ENCODE measurements around the gene CIRBP.

The CIRBP gene

DNA sequence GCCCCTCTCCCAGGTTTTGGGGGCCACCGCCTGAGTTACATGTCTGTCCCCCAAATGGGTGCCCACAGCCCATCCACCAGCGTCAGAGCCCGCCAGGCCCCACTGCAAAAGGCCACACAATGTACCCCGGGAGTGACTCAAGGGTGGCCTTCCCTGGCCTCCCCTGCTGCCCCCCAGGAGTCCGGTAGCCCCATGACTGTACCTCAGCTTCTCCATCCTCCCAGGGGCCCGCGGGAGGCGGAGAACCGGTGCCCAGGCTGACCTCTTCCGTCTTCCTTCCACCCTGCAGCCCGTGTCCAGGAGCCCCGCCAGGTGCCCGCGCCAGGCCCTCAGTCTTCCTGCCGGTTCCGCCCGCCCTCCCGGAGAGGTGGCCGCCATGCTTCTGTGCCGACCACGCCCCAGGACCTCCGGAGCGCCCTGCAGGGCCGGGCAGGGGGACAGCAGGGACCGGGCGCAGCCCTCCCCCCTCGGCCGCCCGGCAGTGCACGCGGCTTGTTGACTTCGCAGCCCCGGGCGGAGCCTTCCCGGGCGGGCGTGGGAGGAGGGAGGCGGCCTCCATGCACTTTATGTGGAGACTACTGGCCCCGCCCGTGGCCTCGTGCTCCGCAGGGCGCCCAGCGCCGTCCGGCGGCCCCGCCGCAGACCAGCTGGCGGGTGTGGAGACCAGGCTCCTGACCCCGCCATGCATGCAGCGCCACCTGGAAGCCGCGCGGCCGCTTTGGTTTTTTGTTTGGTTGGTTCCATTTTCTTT, 41.7 kb upstream of the CIRBP start:
- Histone ChIP-seq H3K9ac (ENCODE audit: low read depth, low read length) (no peak overlapping the region), H3K4me1 (ENCODE audit: insufficient read depth, low read length) (no peaks in the 10 kb centered on the region; the same call in 1 of the 2 replicates), H3K9me3 (ENCODE audit: control insufficient read depth, insufficient read depth, low read length) (no peaks in the 10 kb centered on the region), H3K36me3 (ENCODE audit: insufficient read depth, low read length) (no peaks in the 10 kb centered on the region)

DNA sequence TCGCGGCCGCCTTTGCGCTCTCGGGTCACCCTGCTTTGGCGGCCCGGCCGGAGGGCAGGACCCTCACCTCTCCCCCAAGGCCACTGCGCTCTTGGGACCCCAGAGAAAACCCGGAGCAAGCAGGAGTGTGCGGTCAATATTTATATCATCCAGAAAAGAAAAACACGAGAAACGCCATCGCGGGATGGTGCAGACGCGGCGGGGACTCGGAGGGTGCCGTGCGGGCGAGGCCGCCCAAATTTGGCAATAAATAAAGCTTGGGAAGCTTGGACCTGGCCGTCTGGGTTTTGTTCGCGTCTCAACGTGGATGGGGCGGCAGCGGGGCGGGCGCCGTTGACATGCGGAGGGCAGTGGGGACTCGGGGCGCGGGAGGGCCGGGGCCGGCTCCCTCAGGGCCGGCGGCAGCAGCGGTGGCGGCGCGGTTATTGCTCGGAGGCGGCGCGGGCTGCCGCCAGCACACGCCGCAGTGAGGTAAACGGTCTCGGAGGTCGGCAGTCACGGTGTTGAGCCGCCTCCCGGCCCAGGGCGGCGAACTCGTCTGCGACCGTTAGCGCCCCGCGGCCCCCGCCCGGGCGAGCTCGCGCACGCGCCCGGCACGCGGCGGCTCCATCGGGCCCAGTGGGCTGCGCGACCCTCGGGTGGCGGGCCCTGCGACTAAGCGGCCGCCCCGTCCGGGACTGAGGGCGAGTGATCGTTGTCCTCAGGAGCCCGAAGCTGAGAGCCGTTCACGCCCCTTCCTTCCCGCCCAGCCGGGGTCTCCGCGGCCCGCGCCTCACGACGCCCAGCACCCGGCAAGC, 40.8 kb upstream of the CIRBP start:
- Histone ChIP-seq H3K9ac (ENCODE audit: low read depth, low read length) (no peak overlapping the region), H3K9me3 (ENCODE audit: control insufficient read depth, insufficient read depth, low read length) (no peaks in the 10 kb centered on the region), H3K36me3 (ENCODE audit: insufficient read depth, low read length) (no peaks in the 10 kb centered on the region), H3K4me1 (ENCODE audit: insufficient read depth, low read length) (no peaks in the 10 kb centered on the region; the same call in 1 of the 2 replicates)

DNA sequence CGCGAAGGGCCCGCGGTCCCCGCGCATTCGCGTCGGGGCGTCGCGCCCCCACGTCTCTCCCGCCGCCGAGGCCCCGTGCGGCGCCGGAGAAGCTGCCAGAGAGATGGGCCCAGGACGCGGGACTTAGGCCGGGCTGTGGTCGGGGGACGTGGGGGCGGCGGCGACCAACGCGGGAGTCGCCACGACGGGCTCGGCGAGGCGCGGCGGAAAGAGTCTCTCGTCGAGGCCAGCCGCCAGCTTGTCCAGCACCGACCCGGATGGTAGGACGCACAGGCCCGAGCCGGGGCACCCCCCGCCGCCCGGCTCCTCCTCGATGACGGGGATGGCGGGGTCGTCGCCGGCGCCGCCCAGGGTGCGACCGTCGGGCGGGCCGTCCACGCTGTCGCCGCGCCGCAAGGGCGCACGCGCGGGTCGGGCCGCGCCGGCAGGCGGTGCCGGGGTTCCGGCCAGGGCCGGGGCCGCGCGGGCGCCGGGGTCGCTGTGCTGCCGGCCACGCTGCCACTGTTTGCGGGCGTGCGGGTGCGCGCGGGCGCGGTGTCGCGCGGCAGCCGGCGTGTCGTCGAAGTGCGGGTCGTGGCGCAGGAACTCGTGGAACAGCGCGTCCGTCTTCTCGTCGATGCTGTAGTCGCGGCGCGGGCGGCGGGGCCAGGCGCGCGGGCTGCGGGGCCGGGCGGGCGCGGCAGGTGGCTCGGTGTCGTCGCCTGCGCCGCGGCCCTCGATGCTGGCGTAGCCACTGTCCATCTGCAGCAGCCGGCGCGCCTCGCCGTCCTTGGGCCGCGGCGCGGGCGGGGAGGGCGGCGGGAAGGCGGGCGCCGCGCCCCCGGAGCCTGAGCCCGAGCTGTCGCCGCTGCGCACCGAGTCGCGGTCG, 39.8 kb upstream of the CIRBP start:
- no peak overlapping the region for H3K9ac ChIP-seq (ENCODE audit: low read depth, low read length)

DNA sequence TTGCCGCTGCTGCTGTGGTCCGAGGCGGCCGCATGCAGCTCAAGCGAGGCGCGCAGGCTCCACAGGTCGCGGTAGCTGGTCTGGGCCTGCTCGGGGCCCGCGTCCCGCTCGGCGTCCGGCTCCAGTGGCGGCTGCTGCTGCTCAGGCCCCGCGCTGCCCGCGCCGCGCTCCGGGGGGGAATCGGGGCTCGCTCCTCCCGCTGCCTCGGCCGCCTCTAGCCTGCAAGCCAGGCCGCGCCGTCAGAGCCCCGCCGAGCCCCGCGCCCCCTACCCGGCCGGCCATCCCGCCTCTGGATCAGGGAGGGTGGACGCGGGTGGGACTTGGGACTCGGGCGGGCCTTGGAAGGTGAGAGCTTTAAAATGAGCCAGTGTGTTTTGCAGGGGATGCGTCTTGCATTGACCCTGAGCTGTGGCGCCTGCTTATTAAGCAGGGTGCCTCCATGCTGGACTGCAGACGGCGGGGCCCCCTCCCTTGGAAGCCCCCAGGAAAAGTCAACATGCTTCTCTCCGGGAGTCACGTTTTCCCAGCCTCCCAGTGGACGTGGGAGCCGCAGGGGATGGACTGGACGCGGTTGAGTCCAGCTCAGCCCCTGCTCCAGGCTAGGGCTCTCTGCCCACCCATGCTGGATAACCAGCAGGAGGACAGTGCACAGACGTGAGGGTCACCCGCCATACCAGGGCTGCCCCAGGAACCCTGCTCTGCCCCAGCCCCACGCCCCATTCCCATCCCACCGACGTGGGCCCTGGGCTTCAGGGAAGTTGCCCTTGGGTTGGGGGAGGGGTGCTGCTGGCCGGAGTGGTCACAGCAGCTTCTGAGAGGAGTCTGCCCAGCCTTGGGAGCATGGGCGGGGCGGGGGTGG, 39.0 kb upstream of the CIRBP start:
- Histone ChIP-seq H3K9ac (ENCODE audit: low read depth, low read length) (no peak overlapping the region), H3K36me3 (ENCODE audit: insufficient read depth, low read length) (no peaks in the 10 kb centered on the region), H3K4me1 (ENCODE audit: insufficient read depth, low read length) (no peaks in the 10 kb centered on the region; the same call in 1 of the 2 replicates), H3K9me3 (ENCODE audit: control insufficient read depth, insufficient read depth, low read length) (no peaks in the 10 kb centered on the region)

More for the DNA sequence above, 39.8 kb upstream of the CIRBP start:
- no peaks in the 10 kb centered on the region for H3K36me3 ChIP-seq (ENCODE audit: insufficient read depth, low read length)
- H3K4me1 ChIP-seq (ENCODE audit: insufficient read depth, low read length): no peaks in the 10 kb centered on the region; the same call in 1 of the 2 replicates
- H3K9me3 ChIP-seq (ENCODE audit: control insufficient read depth, insufficient read depth, low read length): no peaks in the 10 kb centered on the region

GRCh38 chr19:1230783-1231489, 38.2 kb upstream of the CIRBP start:
- H3K4me1 ChIP-seq (ENCODE audit: insufficient read depth, low read length): no peaks in the 10 kb centered on the region; the same call in 1 of the 2 replicates
- H3K9me3 ChIP-seq (ENCODE audit: control insufficient read depth, insufficient read depth, low read length): no peaks in the 10 kb centered on the region
- no peak overlapping the region for H3K9ac ChIP-seq (ENCODE audit: low read depth, low read length)
- no peaks in the 10 kb centered on the region for H3K36me3 ChIP-seq (ENCODE audit: insufficient read depth, low read length)

DNA sequence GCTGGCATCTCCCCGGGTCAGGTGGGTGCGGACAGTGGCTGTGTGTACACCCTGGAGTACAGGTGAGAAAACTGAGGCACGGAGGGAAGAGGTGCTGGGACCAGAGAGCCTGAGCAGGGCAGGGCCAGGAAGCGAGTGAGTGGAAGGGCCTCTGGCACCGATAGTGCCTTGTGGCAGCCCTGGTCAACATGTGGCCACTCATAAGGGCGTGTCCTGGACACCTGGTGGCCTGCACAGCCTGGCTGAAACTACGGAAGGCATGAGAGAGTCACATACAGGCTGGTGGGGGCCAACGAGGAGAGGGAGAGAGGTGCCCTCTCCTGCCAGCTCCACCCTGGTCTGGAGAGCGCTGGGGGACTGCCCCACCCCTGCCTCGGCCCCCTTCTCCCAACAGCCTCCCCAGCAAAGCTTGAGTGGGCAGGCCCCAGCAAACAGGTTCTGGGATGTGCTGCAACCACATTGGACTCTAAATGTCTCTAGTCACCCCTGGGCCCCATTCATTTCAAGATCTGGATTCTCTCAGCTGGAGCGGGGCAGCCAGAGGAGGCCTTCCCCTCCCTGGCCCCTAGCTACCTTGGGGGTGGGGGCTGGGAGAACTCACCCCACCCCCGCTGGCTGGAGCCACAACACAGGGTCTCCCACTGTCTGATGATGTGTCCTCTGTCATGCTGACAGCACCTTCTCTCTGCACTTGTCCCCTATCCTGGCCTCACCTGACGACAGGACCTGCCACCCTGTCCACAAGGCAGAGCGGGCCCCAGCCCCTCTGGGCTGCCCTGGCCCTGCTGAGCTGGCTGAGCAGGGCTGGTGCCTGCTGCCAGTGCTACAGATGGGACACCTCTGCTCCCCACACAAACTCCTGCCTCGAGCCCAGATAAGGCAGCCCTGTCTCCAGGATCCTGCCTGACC, 37.1 kb upstream of the CIRBP start:
- H3K36me3 ChIP-seq (ENCODE audit: insufficient read depth, low read length): no peaks in the 10 kb centered on the region
- no peak overlapping the region for H3K9ac ChIP-seq (ENCODE audit: low read depth, low read length)
- H3K4me1 ChIP-seq (ENCODE audit: insufficient read depth, low read length): no peaks in the 10 kb centered on the region; the same call in 1 of the 2 replicates
- H3K9me3 ChIP-seq (ENCODE audit: control insufficient read depth, insufficient read depth, low read length): no peaks in the 10 kb centered on the region

DNA sequence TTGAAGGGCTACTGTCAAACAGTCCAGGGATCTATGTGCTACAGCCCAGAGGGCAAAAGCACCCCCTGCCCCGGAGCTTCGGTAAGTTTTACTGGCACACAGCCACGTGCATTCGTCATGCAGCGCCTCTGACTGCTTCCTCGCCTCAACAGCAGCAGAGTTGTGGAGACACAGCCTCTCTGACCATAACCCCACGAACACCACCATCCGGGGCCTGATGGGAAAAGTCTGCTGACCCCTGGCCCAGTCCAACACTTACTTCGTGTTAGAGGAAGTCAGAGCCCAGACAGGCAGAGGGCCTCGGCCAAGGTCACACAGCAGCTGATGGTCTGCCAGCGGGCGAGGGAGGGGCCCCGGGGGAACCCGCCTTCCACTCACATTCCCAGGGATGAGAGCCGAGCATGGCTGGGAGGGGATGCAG, 36.5 kb upstream of the CIRBP start:
- no peaks in the 10 kb centered on the region; the same call in 1 of the 2 replicates for H3K4me1 ChIP-seq (ENCODE audit: insufficient read depth, low read length)
- H3K36me3 ChIP-seq (ENCODE audit: insufficient read depth, low read length): no peaks in the 10 kb centered on the region
- H3K9me3 ChIP-seq (ENCODE audit: control insufficient read depth, insufficient read depth, low read length): no peaks in the 10 kb centered on the region
- no peak overlapping the region for H3K9ac ChIP-seq (ENCODE audit: low read depth, low read length)

GRCh38 chr19:1233115-1233667, 35.9 kb upstream of the CIRBP start:
- H3K4me1 ChIP-seq (ENCODE audit: insufficient read depth, low read length): no peaks in the 10 kb centered on the region; the same call in 1 of the 2 replicates
- no peaks in the 10 kb centered on the region for H3K9me3 ChIP-seq (ENCODE audit: control insufficient read depth, insufficient read depth, low read length)
- H3K36me3 ChIP-seq (ENCODE audit: insufficient read depth, low read length): no peaks in the 10 kb centered on the region
- H3K9ac ChIP-seq (ENCODE audit: low read depth, low read length): no peak overlapping the region

DNA sequence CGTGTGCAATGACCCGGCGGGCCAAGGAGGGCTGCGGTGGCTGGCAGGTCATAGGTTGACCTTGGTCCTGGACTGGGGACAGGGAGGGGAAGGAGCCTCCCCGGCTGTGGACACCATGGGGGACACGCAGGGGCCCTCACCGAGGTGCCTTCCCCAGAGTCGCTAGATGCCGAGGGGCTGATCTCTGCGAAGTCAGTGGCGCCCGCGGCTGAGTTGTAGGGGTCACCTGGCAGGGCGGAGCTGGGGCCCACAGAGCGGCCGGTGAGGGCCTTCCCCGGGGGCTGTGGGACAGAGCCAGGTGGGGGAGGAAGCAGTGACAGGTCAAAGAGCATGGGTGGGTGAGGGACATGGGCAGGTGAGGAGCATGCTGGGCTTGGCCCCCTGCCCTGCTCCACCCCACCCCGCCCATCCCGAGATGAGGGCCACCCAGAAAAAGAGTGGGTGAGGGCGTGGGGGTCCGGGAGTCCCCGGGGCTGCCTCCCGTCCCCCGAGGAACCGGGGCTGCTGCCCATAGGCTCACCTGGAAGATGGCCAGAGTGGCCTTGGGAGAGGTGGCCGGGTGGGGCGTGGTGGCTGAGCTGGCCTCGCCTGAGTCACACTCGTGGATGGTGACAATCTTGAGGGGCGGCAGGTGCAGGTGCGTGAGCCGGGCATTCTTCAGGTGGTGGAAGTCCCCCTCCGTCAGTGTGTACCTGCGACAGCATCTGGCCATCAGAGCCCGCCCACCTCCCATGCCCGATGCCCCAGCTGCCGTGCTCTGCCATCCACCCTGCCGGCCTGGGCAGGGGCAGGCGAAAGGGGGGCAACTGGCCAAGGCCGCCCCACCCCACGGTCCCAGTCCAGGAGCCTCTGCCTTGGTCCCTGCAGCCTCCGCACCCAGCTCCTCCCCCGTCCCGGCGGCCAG, 34.8 kb upstream of the CIRBP start:
- no peaks in the 10 kb centered on the region; the same call in 1 of the 2 replicates for H3K4me1 ChIP-seq (ENCODE audit: insufficient read depth, low read length)
- no peaks in the 10 kb centered on the region for H3K9me3 ChIP-seq (ENCODE audit: control insufficient read depth, insufficient read depth, low read length)
- no peak overlapping the region for H3K9ac ChIP-seq (ENCODE audit: low read depth, low read length)
- no peaks in the 10 kb centered on the region for H3K36me3 ChIP-seq (ENCODE audit: insufficient read depth, low read length)

- Histone ChIP-seq H3K36me3 (ENCODE audit: insufficient read depth, low read length) (no peaks in the 10 kb centered on the region), H3K4me1 (ENCODE audit: insufficient read depth, low read length) (no peaks in the 10 kb centered on the region; the same call in 1 of the 2 replicates), H3K9me3 (ENCODE audit: control insufficient read depth, insufficient read depth, low read length) (no peaks in the 10 kb centered on the region), H3K9ac (ENCODE audit: low read depth, low read length) (no peak overlapping the region)
Observed at GRCh38 chr19:1234955-1235380, 34.2 kb upstream of the CIRBP start.

Measured in ES-I3 (cell line).